HG03060 (cell line): ENCODE measurements around the gene CEBPA.

Experiments
- ATAC-seq: cut with Tn5 transposase; IDR thresholded peaks from one replicate; pipeline ENCODE4 v1.9.1; 2021; ENCODE audit warnings: low read depth, moderate number of reproducible peaks; ENCODE audit not compliant: unreplicated experiment

CEBPA gene

GRCh38 chr19:33289261-33289660 is 13.1 kb downstream of the CEBPA start:
- ATAC-seq, result no peak

DNA sequence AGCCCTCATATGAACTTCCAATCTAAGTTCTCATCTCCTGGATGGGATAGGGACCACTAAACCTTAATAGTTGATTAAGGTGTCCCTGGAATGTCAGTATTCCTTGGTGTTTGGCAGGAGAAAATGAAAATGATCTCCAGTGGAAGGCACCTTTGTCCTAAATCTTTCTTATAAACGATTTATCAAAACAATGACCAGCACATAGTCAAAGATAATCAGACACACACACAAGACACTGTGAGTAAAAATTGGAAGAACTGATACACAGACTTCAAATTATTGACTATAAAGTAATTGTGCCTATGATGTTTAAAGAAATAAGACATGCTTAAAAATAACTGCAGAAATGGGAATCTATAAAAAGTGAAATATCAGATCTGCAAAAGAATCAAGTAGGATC is 13.7 kb downstream of the CEBPA start:
- ATAC-seq, result no peak

- no peak for ATAC-seq
Measured at GRCh38 chr19:33287927-33288326, 14.4 kb downstream of the CEBPA start.

- no peak for ATAC-seq
Measured at GRCh38 chr19:33287438-33287837, 14.9 kb downstream of the CEBPA start.

DNA sequence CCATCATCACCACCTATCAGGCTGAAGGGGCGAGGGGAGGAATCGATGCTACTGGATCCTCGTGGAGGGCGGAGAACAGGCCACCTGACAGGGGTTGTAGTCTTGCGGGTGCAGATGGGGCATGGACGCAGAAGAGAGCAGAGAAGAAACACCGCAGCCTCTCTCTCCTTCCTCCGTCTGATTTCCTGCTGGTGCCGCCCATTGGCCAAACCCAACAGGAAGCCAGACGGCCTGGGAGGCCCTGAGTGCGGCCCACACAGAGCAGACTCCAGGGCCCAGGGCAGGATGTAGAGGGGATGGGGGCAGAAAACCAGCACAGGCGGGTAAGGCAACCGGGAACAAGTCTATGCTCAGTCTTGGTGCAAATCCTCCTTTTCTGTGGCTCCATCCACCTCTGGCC is 15.4 kb downstream of the CEBPA start:
- ATAC-seq, result no peak

DNA sequence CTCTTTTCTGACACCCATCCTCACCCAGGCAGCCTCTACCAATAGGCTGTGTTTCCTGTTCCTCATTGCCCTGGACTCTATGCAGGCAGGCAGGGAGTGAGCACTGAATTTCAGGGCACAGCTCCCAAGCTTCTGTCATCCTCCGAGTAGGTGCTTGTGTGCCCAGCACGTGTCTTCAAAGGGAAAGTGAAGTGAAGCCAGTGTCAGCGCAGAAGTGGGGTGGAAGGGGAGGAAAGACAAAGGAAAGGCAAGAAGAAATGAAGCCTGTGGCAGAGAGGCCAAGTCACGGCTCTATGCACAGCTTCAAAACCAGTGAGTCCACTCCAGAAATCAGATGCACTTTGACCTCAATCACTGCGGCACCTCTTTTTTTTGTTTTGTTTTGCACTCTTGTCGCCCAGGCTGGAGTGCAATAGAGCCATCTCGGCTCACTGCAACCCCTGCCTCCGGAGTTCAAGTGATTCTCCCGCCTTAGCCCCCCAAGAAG is 16.9 kb downstream of the CEBPA start:
- ATAC-seq, result no peak

DNA sequence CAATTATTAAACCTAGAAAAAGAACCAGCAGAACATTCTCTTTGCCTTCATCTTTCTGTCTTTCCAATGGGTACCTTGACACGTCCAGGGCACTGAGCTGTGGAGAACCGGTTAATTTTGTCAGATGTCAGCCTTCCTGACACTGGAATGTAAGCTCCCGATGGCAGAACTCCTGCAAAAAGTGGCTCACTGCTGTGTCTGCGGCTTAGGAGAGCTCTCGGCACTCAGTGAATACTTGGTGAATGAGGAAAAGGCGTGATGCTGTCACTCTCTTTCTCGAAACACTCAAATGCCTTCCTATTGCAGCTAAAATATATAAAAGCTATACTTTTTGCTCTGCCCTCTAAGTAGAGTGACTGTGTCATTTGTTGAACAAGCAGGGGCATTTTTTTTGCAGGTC is 17.6 kb downstream of the CEBPA start:
- ATAC-seq, result no peak

- no peak for ATAC-seq
Measured at GRCh38 chr19:33284146-33284643, 18.1 kb downstream of the CEBPA start.

- ATAC-seq, result no peak
Measured at GRCh38 chr19:33283589-33283988, 18.7 kb downstream of the CEBPA start.

DNA sequence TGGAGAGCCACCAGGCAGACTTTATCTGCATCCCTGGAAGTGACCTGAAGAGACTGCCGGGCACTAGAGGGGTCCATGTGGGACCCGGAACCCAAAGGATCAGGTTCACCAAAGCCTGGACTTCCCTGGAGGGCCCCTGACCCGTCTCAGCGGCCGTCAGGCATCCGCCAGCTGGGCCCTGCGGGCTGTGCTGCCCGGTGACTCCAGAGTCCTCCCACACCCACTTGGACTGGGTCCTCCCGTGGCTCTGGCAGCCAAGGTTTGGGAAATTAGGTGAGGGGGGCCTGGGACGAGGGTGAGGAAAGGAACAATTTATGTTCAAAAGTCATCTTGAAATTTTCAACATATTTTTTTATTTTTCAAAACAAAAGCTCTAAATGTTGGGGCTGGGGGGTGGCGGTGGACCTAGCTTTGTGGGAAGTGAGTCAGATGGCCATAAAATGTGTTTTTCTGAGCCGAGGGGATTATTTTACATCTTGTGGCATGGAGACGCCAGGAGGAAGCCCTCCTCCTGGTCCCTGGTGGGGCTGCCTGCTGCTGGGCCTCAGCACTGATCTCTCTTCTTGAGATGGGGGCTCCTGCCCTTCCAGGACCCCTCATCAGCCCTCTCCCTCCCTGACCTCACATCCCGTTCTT is 20.2 kb downstream of the CEBPA start:
- ATAC-seq, result no peak

DNA sequence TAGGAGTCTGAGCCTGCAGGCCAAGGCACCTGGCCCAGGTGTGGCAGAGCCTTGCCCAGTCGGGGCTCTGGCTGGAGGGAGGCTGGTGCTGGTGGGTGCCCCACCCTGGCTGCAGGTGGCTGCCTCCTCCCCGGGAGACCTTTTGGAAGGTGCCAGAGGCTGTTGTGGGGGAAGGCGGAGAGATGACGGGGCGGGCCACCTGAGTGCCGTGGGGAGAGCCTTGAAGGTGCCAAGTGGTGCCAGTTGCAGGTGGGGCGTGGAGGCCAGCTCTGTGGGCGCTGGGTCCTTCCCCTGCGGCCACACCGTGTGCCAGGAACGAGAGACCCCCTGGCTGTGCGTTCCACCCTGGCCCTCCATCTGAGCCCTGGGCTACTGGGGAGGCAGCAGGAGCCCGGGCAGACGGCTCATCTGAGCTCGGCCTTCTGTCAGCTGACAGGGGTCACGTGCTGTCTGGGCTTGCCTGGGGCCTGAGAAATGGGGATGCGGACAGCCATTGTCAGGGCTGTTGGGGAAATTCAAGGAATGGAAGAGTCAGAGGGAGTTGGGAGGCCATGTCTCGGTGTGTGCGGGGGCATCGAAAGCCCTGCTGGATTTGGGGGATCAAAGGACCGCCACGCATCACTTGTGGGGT is 20.9 kb downstream of the CEBPA start:
- no peak for ATAC-seq

DNA sequence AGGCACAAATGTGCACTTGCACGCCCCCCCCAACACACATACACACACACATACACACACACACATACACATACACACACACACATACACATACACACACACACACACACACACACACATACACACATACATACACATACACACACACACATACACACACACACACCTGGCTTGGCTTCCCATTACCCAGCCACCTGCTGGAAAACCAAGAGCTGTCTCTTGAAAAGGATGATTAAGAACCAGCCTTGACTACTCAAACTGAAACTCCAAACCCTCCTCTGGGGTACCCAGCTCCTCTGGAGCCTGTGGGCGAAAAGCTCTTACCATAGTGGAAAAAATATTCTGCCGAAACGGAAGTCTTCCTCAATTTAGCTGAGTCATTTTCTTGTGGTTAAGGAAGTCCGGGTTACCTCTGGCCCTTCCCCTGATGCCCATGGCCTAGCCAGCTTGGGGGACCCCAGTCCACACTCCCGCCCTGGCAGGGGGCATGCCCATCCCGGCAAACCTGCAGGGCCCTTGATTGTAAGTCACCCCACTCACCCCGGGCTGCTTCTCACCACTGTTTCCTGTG is 21.9 kb downstream of the CEBPA start:
- ATAC-seq, result peak; percentile 77

DNA sequence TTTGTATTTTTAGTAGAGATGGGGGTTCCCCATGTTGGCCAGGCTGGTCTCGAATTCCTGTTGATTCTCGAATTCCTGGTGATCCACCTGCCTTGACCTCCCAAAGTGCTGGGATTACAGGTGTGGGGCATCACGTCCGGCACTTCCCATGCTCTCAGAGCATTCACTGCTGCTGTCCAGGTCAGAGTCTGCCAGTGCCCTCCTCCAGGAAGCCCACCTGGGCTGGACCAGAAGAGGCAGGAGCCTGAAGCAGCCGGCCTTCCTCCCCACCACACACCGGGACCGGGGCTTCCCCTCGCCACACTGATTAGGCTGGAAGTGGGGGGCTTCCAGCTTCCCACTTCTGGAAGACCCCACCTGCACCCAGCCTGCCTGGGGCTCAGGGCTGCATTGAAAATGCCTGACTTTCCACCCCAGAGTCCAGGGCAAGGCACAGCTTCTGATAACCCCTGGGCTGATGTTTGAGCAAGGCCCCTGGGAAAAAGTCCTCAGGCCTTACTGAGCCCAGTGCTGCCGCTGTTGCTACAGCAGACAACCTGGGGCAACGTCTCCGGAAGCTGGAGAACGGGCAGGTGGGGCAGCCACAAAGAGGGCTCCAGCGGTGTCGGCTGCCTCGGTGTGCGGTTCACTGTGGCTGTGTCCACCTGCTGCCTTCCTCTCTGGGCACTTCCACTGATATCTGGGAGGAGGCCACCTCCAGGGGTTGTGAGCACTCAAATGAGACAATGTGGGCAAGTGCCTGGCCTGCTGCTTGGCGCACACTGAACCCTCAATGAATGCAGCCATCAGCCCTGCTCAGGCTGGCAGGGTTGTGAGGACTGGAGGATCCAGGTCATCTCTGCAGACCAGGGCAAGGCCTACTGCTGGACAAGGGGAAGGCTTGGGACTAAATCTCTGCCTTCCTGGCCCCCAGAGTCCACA is 22.6 kb downstream of the CEBPA start:
- no peak for ATAC-seq

GRCh38 chr19:33278403-33279269 is 23.7 kb downstream of the CEBPA start:
- ATAC-seq, result no peak

- no peak for ATAC-seq
Measured at GRCh38 chr19:33278023-33278402, 24.3 kb downstream of the CEBPA start.

GRCh38 chr19:33277434-33277833 is 24.9 kb downstream of the CEBPA start:
- no peak for ATAC-seq

DNA sequence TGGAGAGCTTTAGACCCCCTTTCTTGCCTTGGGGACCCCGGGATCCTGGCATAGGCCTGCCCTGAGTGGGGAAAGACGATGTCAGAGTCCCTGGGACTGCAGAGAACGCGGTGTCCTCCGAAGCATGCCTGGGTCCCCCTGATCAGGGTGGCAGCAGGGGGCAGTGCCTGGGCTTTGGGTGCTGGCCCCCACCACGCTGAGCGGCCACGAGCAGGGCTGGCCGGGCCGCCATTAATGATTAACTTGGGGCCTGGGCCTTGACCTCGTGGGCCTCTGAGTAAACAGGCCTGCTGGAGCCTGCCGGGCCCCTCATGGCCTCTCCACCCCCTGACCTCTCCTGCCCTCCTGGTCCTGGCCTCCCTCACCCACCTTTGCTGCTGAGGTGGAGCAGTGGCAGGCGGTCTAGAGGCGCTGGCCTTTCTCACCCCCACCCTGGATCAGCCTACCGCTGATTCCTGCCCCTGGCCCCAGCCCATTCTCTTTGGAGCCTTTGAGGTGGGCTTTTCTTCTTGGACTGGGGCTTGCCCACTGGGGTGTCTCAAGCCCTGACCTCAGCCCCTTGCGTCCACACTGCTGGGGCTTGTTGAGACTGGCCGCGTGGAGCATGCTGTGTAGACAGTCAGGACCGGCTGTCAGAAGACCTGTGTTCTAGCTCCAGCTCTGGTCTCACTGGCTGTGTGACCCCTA is 26.3 kb downstream of the CEBPA start:
- no peak for ATAC-seq

DNA sequence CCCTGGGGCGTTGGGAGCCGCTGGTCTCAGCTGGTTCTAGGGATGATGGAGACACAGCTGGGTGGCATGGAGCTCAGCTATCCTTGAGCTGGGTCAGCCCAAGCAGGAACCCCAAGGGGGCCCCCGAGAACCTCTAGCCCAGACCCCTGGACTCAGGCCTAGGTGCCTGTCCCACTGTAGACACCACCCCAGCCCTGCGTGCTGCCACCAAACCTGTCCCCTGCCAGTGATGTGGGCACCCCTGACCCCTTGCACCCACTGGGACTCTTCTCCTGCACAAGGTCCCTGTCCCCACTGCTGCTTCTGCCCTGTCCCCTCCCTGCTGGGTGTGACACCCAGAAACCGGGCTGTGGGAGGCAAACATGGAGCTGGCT is 26.8 kb downstream of the CEBPA start:
- ATAC-seq, result no peak
